DOHH2 (cell line): ENCODE data around the gene MRPS30.
"Not testable (repeated sequence)": the region's sequence is repeated elsewhere in the genome, so short reads cannot be mapped to it uniquely, and the experiment has no call there.

ENCODE experiments used
- H3F3A ChIP-seq: fragments of 200-600 bp; sonication (generic), shearing (Covaris generic); 2 replicates; pipeline ENCODE4 v1.6.0; 2016; ENCODE audit warnings: antibody characterized with exemption, mild to moderate bottlenecking; ENCODE audit not compliant: control insufficient read depth, insufficient read depth
- H3K27ac ChIP-seq: fragments of 200-600 bp; sonication (generic); 2 replicates; pipeline ENCODE4 v1.5.1; 2014; ENCODE audit warnings: low read depth, mild to moderate bottlenecking, low read length, moderate library complexity
- H3K27me3 ChIP-seq: fragments of 200-600 bp; sonication (generic); 2 replicates; pipeline ENCODE4 v1.6.1; 2014; ENCODE audit warnings: mild to moderate bottlenecking, low read length, mixed read lengths; ENCODE audit not compliant: control insufficient read depth
- H3K36me3 ChIP-seq: fragments of 200-600 bp; sonication (generic); 2 replicates; pipeline ENCODE4 v1.6.1; 2014; ENCODE audit warnings: mild to moderate bottlenecking, low read length, moderate library complexity, mixed read lengths; ENCODE audit not compliant: control insufficient read depth
- H3K4me1 ChIP-seq: fragments of 200-600 bp; sonication (generic); 2 replicates; pipeline ENCODE4 v1.6.1; 2014; ENCODE audit warnings: mild to moderate bottlenecking, low read length, mixed read lengths; ENCODE audit not compliant: control insufficient read depth
- H3K4me2 ChIP-seq: fragments of 200-600 bp; sonication (generic); 2 replicates; pipeline ENCODE4 v1.6.0; 2014; ENCODE audit warnings: mild to moderate bottlenecking, low read length, moderate library complexity
- H3K4me3 ChIP-seq: fragments of 200-600 bp; sonication (generic); 2 replicates; pipeline ENCODE4 v1.5.1; 2014; ENCODE audit warnings: mild to moderate bottlenecking, low read length, mixed read lengths
- H3K79me2 ChIP-seq: fragments of 200-600 bp; sonication (generic); 2 replicates; pipeline ENCODE4 v1.6.1; 2014; ENCODE audit warnings: mild to moderate bottlenecking, low read length, mixed read lengths; ENCODE audit not compliant: control insufficient read depth
- H3K9me2 ChIP-seq: fragments of 200-600 bp; sonication (generic); replicated peaks from 2 replicates; pipeline ENCODE4 v1.6.1; 2014; ENCODE audit warnings: mild to moderate bottlenecking, low read length, mixed read lengths; ENCODE audit not compliant: control insufficient read depth
- H3K9me3 ChIP-seq: fragments of 200-600 bp; sonication (generic); 2 replicates; pipeline ENCODE4 v1.6.1; 2014; ENCODE audit warnings: antibody characterized with exemption, low read length, mixed read lengths; ENCODE audit not compliant: control insufficient read depth, insufficient read depth
- H4K20me1 ChIP-seq: fragments of 200-600 bp; sonication (generic); 2 replicates; pipeline ENCODE4 v1.6.0; 2014; ENCODE audit warnings: low read depth, mild to moderate bottlenecking, antibody characterized with exemption, low read length, moderate library complexity; ENCODE audit not compliant: control insufficient read depth, insufficient read depth
- CTCF ChIP-seq: fragments of 200-600 bp; sonication (generic); IDR thresholded peaks from one replicate; pipeline ENCODE4 v1.5.1; 2014; ENCODE audit warnings: antibody characterized with exemption, mild to moderate bottlenecking, low read depth, low read length; ENCODE audit not compliant: poor library complexity, severe bottlenecking
- EZH2phosphoT487 ChIP-seq: fragments of 200-600 bp; sonication (generic); IDR thresholded peaks from 2 replicates; pipeline ENCODE4 v1.6.1; 2017; ENCODE audit warnings: borderline replicate concordance, mild to moderate bottlenecking, antibody characterized with exemption, low read length, moderate library complexity, mixed read lengths

MRPS30 gene

GRCh38 chr5:44770780-44771717, 37.7 kb upstream of the MRPS30 start:
- Histone ChIP-seq H3K9me2 (no peaks in the 10 kb centered on the region), H3K9me3 (no peaks in the 10 kb centered on the region), H3K4me3 (no peak overlapping the region), H3K4me2 (no peak overlapping the region), H3F3A (no peaks in the 10 kb centered on the region), H3K27ac (no peak overlapping the region), H3K36me3 (no peaks in the 10 kb centered on the region), H3K4me1 (no peaks in the 10 kb centered on the region), H4K20me1 (no peaks in the 10 kb centered on the region), H3K27me3 (no peaks in the 10 kb centered on the region), H3K79me2 (no peaks in the 10 kb centered on the region)
- TF ChIP-seq EZH2phosphoT487: no peak
- TF ChIP-seq CTCF: no peak

- not testable (repeated sequence) for H4K20me1 ChIP-seq, H3K36me3 ChIP-seq, H3K9me3 ChIP-seq, H3K27ac ChIP-seq, H3K79me2 ChIP-seq, H3K4me2 ChIP-seq, H3K9me2 ChIP-seq, H3K27me3 ChIP-seq, H3K4me1 ChIP-seq, H3F3A ChIP-seq, H3K4me3 ChIP-seq
Observed at GRCh38 chr5:44772397-44772796, 36.4 kb upstream of the MRPS30 start.

- H3K4me3 ChIP-seq: no peak overlapping the region
- no peaks in the 10 kb centered on the region for H3K79me2 ChIP-seq
- H3K4me1 ChIP-seq: no peaks in the 10 kb centered on the region
- TF ChIP-seq CTCF (peak; percentile 32), EZH2phosphoT487 (no peak)
- no peaks in the 10 kb centered on the region for H3K36me3 ChIP-seq
- H3K9me3 ChIP-seq: no peaks in the 10 kb centered on the region
- H3K27me3 ChIP-seq: no peaks in the 10 kb centered on the region
- H3F3A ChIP-seq: 0 out of 2 replicates have a peak, but pooled peaks cover 2% of the 10 kb centered on the region
- H3K4me2 ChIP-seq: no peak overlapping the region
- H3K9me2 ChIP-seq: no peaks in the 10 kb centered on the region
- H3K27ac ChIP-seq: no peak overlapping the region
- H4K20me1 ChIP-seq: no peaks in the 10 kb centered on the region
Observed at GRCh38 chr5:44774279-44774880, 34.4 kb upstream of the MRPS30 start.

- H3K27ac ChIP-seq: no peak overlapping the region
- H3K36me3 ChIP-seq: no peaks in the 10 kb centered on the region
- 0 out of 2 replicates have a peak, but pooled peaks cover 2% of the 10 kb centered on the region for H3F3A ChIP-seq
- no peak overlapping the region for H3K4me2 ChIP-seq
- H3K9me2 ChIP-seq: no peaks in the 10 kb centered on the region; the same call in 1 of the 2 replicates
- H3K4me3 ChIP-seq: no peak overlapping the region
- H3K27me3 ChIP-seq: no peaks in the 10 kb centered on the region
- TF ChIP-seq EZH2phosphoT487: no peak
- TF ChIP-seq CTCF: no peak
- no peaks in the 10 kb centered on the region for H3K9me3 ChIP-seq
- no peaks in the 10 kb centered on the region for H3K79me2 ChIP-seq
- no peaks in the 10 kb centered on the region for H4K20me1 ChIP-seq
- H3K4me1 ChIP-seq: no peaks in the 10 kb centered on the region
Observed at GRCh38 chr5:44779167-44779566, 29.6 kb upstream of the MRPS30 start.
